NCI-H2081 (cell line): ENCODE results near the gene CDH12.
"Not testable (repeated sequence)": the region's sequence is repeated elsewhere in the genome, so short reads cannot be mapped to it uniquely, and the experiment has no call there.

Source experiments
- DNase-seq, 2 experiments: peaks; one replicate each; lab custom pipeline; 2025; lab: John Stamatoyannopoulos, UW

Gene CDH12

GRCh38 chr5:22151801-22152200, 701.3 kb downstream of the CDH12 start:
- not testable (repeated sequence) for DNase-seq

- DNase-seq = not testable (repeated sequence)
Measured at GRCh38 chr5:22140418-22140817, 712.7 kb downstream of the CDH12 start.

GRCh38 chr5:22139662-22140300, 713.4 kb downstream of the CDH12 start:
- not testable (repeated sequence) for DNase-seq

GRCh38 chr5:22111320-22111719, 741.8 kb downstream of the CDH12 start:
- no peak for DNase-seq

- no peak for DNase-seq
Measured at GRCh38 chr5:22109315-22109714, 743.8 kb downstream of the CDH12 start.

GRCh38 chr5:22108545-22108944, 744.6 kb downstream of the CDH12 start:
- DNase-seq = no peak

- DNase-seq = no peak
Measured at GRCh38 chr5:22102823-22103359, 750.3 kb downstream of the CDH12 start.

- DNase-seq = no peak
Measured at GRCh38 chr5:22088517-22088916, 764.6 kb downstream of the CDH12 start.

- no peak for DNase-seq
Measured at GRCh38 chr5:22079566-22079965, 773.6 kb downstream of the CDH12 start.

- DNase-seq = no peak
Measured at GRCh38 chr5:22079002-22079401, 774.1 kb downstream of the CDH12 start.

GRCh38 chr5:22076586-22076985, 776.6 kb downstream of the CDH12 start:
- no peak for DNase-seq

GRCh38 chr5:22070186-22070728, 782.9 kb downstream of the CDH12 start:
- DNase-seq = peak; percentile 96 to 99

- DNase-seq = no peak
Measured at GRCh38 chr5:22063717-22064116, 789.4 kb downstream of the CDH12 start.

- DNase-seq = no peak
Measured at GRCh38 chr5:22058620-22059019, 794.5 kb downstream of the CDH12 start.

GRCh38 chr5:22057012-22057411, 796.1 kb downstream of the CDH12 start:
- no peak for DNase-seq

- no peak for DNase-seq
Measured at GRCh38 chr5:22056601-22057000, 796.5 kb downstream of the CDH12 start.

GRCh38 chr5:22053195-22053594, 799.9 kb downstream of the CDH12 start:
- DNase-seq = peak in 1 of 2 experiments; percentile 83

GRCh38 chr5:22051881-22052280, 801.3 kb downstream of the CDH12 start:
- DNase-seq = no peak

- DNase-seq = no peak
Measured at GRCh38 chr5:22050931-22051330, 802.2 kb downstream of the CDH12 start.

GRCh38 chr5:22044229-22044628, 808.9 kb downstream of the CDH12 start:
- DNase-seq = no peak

GRCh38 chr5:22036061-22036460, 817.1 kb downstream of the CDH12 start:
- no peak for DNase-seq

GRCh38 chr5:22033066-22033465, 820.1 kb downstream of the CDH12 start:
- no peak for DNase-seq

- DNase-seq = no peak
Measured at GRCh38 chr5:22023784-22024183, 829.4 kb downstream of the CDH12 start.

- not testable (repeated sequence) for DNase-seq
Measured at GRCh38 chr5:22012893-22013292, 840.3 kb downstream of the CDH12 start.
